SK-N-MC (cell line): ENCODE results near the gene GMNC.

Source experiments
- DNase-seq: peaks from one replicate; pipeline ENCODE4 v3.0.0-alpha.2; 2011; ENCODE audit warnings: low read depth, low spot score
- H3K27ac ChIP-seq: fragments of 200-600 bp; sonication (generic); 2 replicates; pipeline ENCODE4 v1.5.1; 2016; ENCODE audit warnings: mixed run types
- H3K36me3 ChIP-seq: fragments of 200-600 bp; sonication (generic); 2 replicates; pipeline ENCODE4 v1.6.1; 2017; ENCODE audit warnings: antibody characterized with exemption, low read length, mixed read lengths; ENCODE audit not compliant: insufficient read depth
- H3K4me3 ChIP-seq: fragments of 200-600 bp; sonication (generic); 2 replicates; pipeline ENCODE4 v1.5.1; 2016
- H3K9ac ChIP-seq: fragments of 200-600 bp; sonication (generic); 2 replicates; pipeline ENCODE4 v1.8.0; 2017; ENCODE audit warnings: mixed run types, mixed read lengths; ENCODE audit not compliant: insufficient read length
- H3K9me3 ChIP-seq: fragments of 200-600 bp; sonication (generic); 2 replicates; pipeline ENCODE4 v1.6.1; 2017; ENCODE audit warnings: low read depth, mild to moderate bottlenecking, antibody characterized with exemption, low read length, moderate library complexity, mixed read lengths
- EZH2 ChIP-seq: fragments of 200-600 bp; sonication (generic); IDR thresholded peaks from one replicate; pipeline ENCODE4 v1.6.1; 2017; ENCODE audit warnings: antibody characterized with exemption
- FOXP2 ChIP-seq: optimal IDR thresholded peaks from 2 replicates; pipeline ENCODE3; 2011; ENCODE audit warnings: mild to moderate bottlenecking, moderate library complexity; ENCODE audit not compliant: insufficient read depth; ENCODE audit errors: extremely low read length, control extremely low read depth
- POLR2AphosphoS5 ChIP-seq: IDR thresholded peaks from 2 replicates; pipeline ENCODE4 v1.6.1; 2012; ENCODE audit warnings: mild to moderate bottlenecking, low read depth, low read length, borderline replicate concordance

Gene GMNC

GRCh38 chr3:190840146-190840545 is 22.3 kb downstream of the GMNC start:
- TF ChIP-seq POLR2AphosphoS5 (no peak), EZH2 (no peak), FOXP2 (no peak)
- DNase-seq, result no peak
- no peak overlapping the region for H3K4me3 ChIP-seq
- no peak overlapping the region for H3K27ac ChIP-seq
- H3K36me3 ChIP-seq, result no peaks in the 10 kb centered on the region
- H3K9me3 ChIP-seq, result no peaks in the 10 kb centered on the region
- no peak overlapping the region for H3K9ac ChIP-seq

GRCh38 chr3:190831225-190831624 is 31.3 kb downstream of the GMNC start:
- DNase-seq, result no peak
- TF ChIP-seq FOXP2, result no peak
- no peak for TF ChIP-seq EZH2
- no peak for TF ChIP-seq POLR2AphosphoS5
- H3K4me3 ChIP-seq, result no peak overlapping the region
- no peak overlapping the region for H3K9ac ChIP-seq
- H3K36me3 ChIP-seq, result no peaks in the 10 kb centered on the region
- no peak overlapping the region for H3K27ac ChIP-seq
- no peaks in the 10 kb centered on the region for H3K9me3 ChIP-seq

- Histone ChIP-seq H3K9ac (no peak overlapping the region), H3K4me3 (no peak overlapping the region), H3K9me3 (no peaks in the 10 kb centered on the region), H3K27ac (no peak overlapping the region), H3K36me3 (no peaks in the 10 kb centered on the region)
- DNase-seq, result no peak
- TF ChIP-seq POLR2AphosphoS5, result no peak
- TF ChIP-seq FOXP2, result no peak
- TF ChIP-seq EZH2, result no peak
These were observed 32.5 kb downstream of the GMNC start for GRCh38 chr3:190830031-190830430.

GRCh38 chr3:190826018-190826417 is 36.5 kb downstream of the GMNC start:
- Histone ChIP-seq H3K27ac (no peak overlapping the region), H3K9me3 (no peaks in the 10 kb centered on the region), H3K36me3 (no peaks in the 10 kb centered on the region), H3K9ac (no peak overlapping the region), H3K4me3 (no peak overlapping the region)
- TF ChIP-seq POLR2AphosphoS5 (no peak), FOXP2 (no peak), EZH2 (no peak)
- DNase-seq, result no peak

GRCh38 chr3:190825386-190826016 is 37.0 kb downstream of the GMNC start:
- no peak overlapping the region for H3K4me3 ChIP-seq
- no peaks in the 10 kb centered on the region for H3K36me3 ChIP-seq
- no peak overlapping the region for H3K27ac ChIP-seq
- H3K9ac ChIP-seq, result no peak overlapping the region
- no peak for TF ChIP-seq POLR2AphosphoS5
- no peak for TF ChIP-seq FOXP2
- DNase-seq, result no peak
- no peaks in the 10 kb centered on the region for H3K9me3 ChIP-seq

GRCh38 chr3:190811775-190812480 is 50.6 kb downstream of the GMNC start:
- Histone ChIP-seq H3K36me3 (no peaks in the 10 kb centered on the region), H3K9ac (peak overlapping the region; percentile 25), H3K27ac (no peak overlapping the region), H3K4me3 (peak overlapping the region; percentile 45), H3K9me3 (no peaks in the 10 kb centered on the region)
- DNase-seq, result peak; percentile 75
- TF ChIP-seq FOXP2, result peak; percentile 97
- no peak for TF ChIP-seq EZH2

GRCh38 chr3:190810957-190811356 is 51.5 kb downstream of the GMNC start:
- no peak for DNase-seq
- Histone ChIP-seq H3K9ac (no peak overlapping the region), H3K27ac (no peak overlapping the region), H3K9me3 (no peaks in the 10 kb centered on the region), H3K36me3 (no peaks in the 10 kb centered on the region), H3K4me3 (no peak overlapping the region)
- TF ChIP-seq EZH2 (no peak), FOXP2 (no peak), POLR2AphosphoS5 (no peak)

- no peak for DNase-seq
- no peak overlapping the region for H3K4me3 ChIP-seq
These were observed 53.1 kb downstream of the GMNC start for GRCh38 chr3:190809351-190809750.

GRCh38 chr3:190807719-190808375 is 54.6 kb downstream of the GMNC start:
- Histone ChIP-seq H3K4me3 (no peak overlapping the region), H3K27ac (no peak overlapping the region), H3K9ac (no peak overlapping the region), H3K9me3 (no peaks in the 10 kb centered on the region), H3K36me3 (no peaks in the 10 kb centered on the region)
- DNase-seq, result no peak
- no peak for TF ChIP-seq EZH2
- no peak for TF ChIP-seq FOXP2
- TF ChIP-seq POLR2AphosphoS5, result no peak

More at GRCh38 chr3:190809351-190809750, 53.1 kb downstream of the GMNC start:
- TF ChIP-seq EZH2, result no peak
- TF ChIP-seq FOXP2, result no peak
- no peak for TF ChIP-seq POLR2AphosphoS5
- Histone ChIP-seq H3K36me3 (no peaks in the 10 kb centered on the region), H3K9me3 (no peaks in the 10 kb centered on the region), H3K27ac (no peak overlapping the region), H3K9ac (no peak overlapping the region)
